ENCODE results near the gene PIK3C3.

PIK3C3 gene

DNA sequence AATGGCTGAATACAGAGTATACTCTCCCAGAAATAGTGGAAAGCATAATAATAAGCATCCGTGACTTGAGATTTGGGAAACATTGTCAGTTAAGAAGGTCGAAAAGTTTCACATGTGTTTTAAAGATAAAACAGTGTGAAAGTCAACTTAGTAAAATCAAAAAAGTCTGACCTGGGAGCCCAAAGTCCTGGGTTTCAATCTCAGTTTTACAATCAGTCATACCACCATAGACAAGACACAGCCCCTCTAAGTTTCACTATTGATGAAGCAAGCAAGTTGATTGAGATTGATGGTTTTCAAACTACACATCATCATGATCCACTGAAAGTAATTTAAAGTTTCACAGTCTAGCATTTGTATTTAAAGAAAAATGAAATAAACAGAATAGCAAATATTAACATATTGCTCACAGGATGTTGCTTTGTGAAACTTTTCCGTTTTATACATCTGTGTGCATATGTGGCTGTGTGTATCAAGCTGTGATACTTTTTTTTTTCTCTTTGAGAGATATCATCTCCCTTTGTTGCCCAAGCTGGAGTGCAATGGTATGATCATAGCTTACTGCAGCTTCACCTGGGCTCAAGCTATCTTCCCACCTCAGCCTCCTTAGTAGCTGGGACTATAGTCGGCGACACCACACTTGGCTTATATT is 71.1 kb downstream of the PIK3C3 start:
- H3K9me3 ChIP-seq (ENCODE audit: control insufficient read depth in 1 of 2, low read length in 2 of 2): no peaks in the 10 kb centered on the region

DNA sequence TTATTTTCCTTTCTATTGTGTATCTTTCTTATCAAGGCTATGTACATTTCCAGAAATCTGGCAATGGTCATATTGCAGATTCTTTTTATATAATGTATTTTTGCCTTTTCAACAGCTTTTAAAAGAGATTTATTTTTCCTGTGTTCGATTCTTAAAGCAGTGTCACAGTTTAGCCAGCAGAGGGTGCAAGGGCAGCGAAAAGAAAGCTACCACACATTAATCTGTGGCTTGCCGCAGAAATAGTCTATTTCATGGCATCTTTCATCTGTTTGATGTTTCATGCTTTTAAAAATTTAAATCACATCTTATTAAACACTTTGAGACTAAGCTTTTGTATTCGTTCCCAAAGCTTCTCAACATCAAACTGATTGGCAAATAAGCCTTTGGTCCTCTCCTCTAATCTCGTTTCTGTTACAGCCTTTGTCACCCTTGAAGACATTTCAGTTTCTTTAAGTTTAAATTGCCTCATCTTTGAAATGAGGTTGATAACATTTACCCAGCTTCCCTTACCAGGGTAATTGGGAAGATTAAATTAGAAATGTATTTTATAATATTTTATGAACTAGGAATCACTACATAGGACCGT is 73.3 kb downstream of the PIK3C3 start:
- no peak overlapping the region for H3K4me3 ChIP-seq (ENCODE audit: low read depth in 1 of 2, low read length in 2 of 2)
- H3K27ac ChIP-seq (ENCODE audit: low read length): no peak overlapping the region
- peaks cover 16 to 20% of the 10 kb centered on the region in 2 donors for H3K36me3 ChIP-seq (ENCODE audit: control insufficient read depth in 1 of 2, insufficient read depth in 2 of 2, low read length in 2 of 2)
- no peaks in the 10 kb centered on the region for H3K27me3 ChIP-seq (ENCODE audit: low read depth, low read length)
- H3K4me1 ChIP-seq (ENCODE audit: control insufficient read depth in 1 of 2, insufficient read depth in 2 of 2, low read length in 2 of 2): no peaks in the 10 kb centered on the region
- no peaks in the 10 kb centered on the region for H3K9me3 ChIP-seq (ENCODE audit: control insufficient read depth in 1 of 2, low read length in 2 of 2)

More for the DNA sequence above, 71.1 kb downstream of the PIK3C3 start:
- Histone ChIP-seq H3K36me3 (ENCODE audit: control insufficient read depth in 1 of 2, insufficient read depth in 2 of 2, low read length in 2 of 2) (peaks cover 11 to 21% of the 10 kb centered on the region in 2 donors), H3K27me3 (ENCODE audit: low read depth, low read length) (no peaks in the 10 kb centered on the region), H3K27ac (ENCODE audit: low read length) (no peak overlapping the region), H3K4me1 (ENCODE audit: control insufficient read depth in 1 of 2, insufficient read depth in 2 of 2, low read length in 2 of 2) (no peaks in the 10 kb centered on the region), H3K4me3 (ENCODE audit: low read depth in 1 of 2, low read length in 2 of 2) (no peak overlapping the region)

DNA sequence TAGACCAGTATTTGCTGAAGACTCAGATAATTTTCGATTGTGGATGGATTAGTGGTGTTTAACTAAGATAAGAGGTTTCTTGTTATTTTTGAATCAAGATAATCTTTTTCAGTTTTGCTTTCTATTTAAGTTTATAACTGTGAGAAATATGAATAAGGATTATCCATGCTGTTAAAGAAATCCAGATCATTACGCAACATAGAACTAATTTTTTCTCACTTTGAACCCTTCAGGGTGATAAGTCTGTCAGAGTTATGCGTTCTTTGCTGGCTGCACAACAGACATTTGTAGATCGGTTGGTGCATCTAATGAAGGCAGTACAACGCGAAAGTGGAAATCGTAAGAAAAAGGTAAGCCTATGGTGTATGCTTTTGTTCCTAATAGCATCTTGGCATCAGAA is 74.1 kb downstream of the PIK3C3 start:
- H3K4me3 ChIP-seq (ENCODE audit: low read depth in 1 of 2, low read length in 2 of 2): no peak overlapping the region
- no peaks in the 10 kb centered on the region for H3K9me3 ChIP-seq (ENCODE audit: control insufficient read depth in 1 of 2, low read length in 2 of 2)
- no peaks in the 10 kb centered on the region for H3K27me3 ChIP-seq (ENCODE audit: low read depth, low read length)
- H3K27ac ChIP-seq (ENCODE audit: low read length): no peak overlapping the region
- no peaks in the 10 kb centered on the region for H3K4me1 ChIP-seq (ENCODE audit: control insufficient read depth in 1 of 2, insufficient read depth in 2 of 2, low read length in 2 of 2)
- H3K36me3 ChIP-seq (ENCODE audit: control insufficient read depth in 1 of 2, insufficient read depth in 2 of 2, low read length in 2 of 2): peaks cover 22 to 25% of the 10 kb centered on the region in 2 donors

DNA sequence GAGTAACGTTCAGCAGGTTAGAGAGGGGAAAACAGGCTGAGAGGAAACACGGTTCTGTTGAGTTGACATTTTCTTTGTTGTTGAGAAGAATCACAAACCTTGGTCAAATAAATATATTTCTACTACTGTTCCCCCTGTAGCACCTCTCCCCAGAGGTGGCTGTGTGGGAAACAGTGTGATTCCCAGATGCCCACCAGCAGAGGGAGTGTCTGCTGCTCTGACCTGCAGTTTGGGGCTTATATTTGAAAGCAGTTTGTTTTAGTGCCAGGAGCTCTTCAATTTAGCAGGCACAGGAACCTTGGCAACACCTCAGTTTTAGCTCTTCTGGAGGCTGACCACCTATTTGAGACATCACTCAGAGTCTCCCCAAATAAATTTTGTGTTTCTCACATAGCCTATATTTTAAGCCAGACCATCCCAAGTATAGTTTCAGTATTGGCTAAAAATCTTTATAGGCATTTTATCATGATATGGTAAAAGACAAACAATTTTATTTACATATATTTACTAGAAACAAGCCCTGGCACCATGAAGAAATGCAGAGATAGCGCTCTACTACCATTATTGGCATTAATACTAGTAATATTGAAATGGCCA is 75.7 kb downstream of the PIK3C3 start:
- Histone ChIP-seq H3K36me3 (ENCODE audit: control insufficient read depth in 1 of 2, insufficient read depth in 2 of 2, low read length in 2 of 2) (peaks cover 29 to 32% of the 10 kb centered on the region in 2 donors), H3K4me3 (ENCODE audit: low read depth in 1 of 2, low read length in 2 of 2) (no peak overlapping the region), H3K27me3 (ENCODE audit: low read depth, low read length) (no peaks in the 10 kb centered on the region), H3K9me3 (ENCODE audit: control insufficient read depth in 1 of 2, low read length in 2 of 2) (no peaks in the 10 kb centered on the region), H3K27ac (ENCODE audit: low read length) (no peak overlapping the region), H3K4me1 (ENCODE audit: control insufficient read depth in 1 of 2, insufficient read depth in 2 of 2, low read length in 2 of 2) (no peaks in the 10 kb centered on the region)

DNA sequence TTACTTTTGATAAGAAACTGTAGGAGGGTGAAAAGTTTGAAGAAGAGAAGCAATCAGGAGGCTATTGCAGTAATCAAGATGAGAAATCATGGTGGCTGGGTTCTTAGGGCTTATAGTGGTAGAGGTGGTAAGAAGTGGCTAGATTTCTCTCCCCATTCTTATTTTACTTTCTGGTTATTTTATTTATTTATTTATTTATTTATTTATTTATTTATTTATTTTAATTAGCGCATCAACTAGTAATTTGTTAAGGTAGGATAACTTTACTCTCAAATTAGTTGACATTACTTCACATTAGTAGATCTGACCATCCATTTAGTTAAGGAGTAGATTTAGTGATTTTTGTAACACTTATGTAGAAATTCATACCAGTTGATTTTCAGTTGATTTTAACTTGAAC is 77.4 kb downstream of the PIK3C3 start:
- H3K4me3 ChIP-seq (ENCODE audit: low read depth in 1 of 2, low read length in 2 of 2): no peak overlapping the region
- no peaks in the 10 kb centered on the region for H3K9me3 ChIP-seq (ENCODE audit: control insufficient read depth in 1 of 2, low read length in 2 of 2)
- no peaks in the 10 kb centered on the region for H3K4me1 ChIP-seq (ENCODE audit: control insufficient read depth in 1 of 2, insufficient read depth in 2 of 2, low read length in 2 of 2)
- peaks cover 33 to 41% of the 10 kb centered on the region in 2 donors for H3K36me3 ChIP-seq (ENCODE audit: control insufficient read depth in 1 of 2, insufficient read depth in 2 of 2, low read length in 2 of 2)
- H3K27me3 ChIP-seq (ENCODE audit: low read depth, low read length): no peaks in the 10 kb centered on the region
- H3K27ac ChIP-seq (ENCODE audit: low read length): no peak overlapping the region

DNA sequence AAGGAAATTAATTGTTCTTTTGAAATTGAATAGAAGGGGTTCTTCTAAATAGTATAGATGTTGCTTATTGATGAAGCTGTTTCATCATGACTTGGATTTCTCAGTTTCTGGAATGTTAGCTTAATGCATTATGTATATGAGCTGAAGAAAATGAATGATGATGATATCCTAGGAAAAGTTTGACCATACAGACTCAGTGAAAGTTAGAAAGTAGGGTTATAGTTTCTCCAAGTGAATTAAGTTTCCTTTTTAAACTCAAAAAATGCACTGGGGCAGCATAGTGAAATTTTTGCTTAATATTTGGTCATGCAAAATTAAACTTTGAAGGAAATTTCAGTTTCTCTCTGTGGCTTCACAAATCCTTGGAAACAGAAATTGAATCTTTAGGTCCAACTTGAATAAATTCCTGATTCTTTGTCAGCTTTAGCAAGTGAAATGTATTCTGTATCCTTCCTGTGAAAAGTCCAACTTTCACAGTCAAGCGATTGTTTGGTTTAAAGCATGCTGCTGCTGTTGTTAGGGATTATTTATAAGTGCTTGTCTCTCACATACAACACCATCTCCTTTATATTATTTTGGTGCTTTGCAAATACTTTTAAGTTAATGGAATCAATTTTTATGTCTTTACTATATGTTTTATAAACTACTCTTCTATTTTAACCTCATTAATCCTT is 78.2 kb downstream of the PIK3C3 start:
- Histone ChIP-seq H3K27me3 (ENCODE audit: low read depth, low read length) (no peaks in the 10 kb centered on the region), H3K36me3 (ENCODE audit: control insufficient read depth in 1 of 2, insufficient read depth in 2 of 2, low read length in 2 of 2) (peaks cover 38 to 48% of the 10 kb centered on the region in 2 donors), H3K4me1 (ENCODE audit: control insufficient read depth in 1 of 2, insufficient read depth in 2 of 2, low read length in 2 of 2) (no peaks in the 10 kb centered on the region), H3K9me3 (ENCODE audit: control insufficient read depth in 1 of 2, low read length in 2 of 2) (no peaks in the 10 kb centered on the region), H3K27ac (ENCODE audit: low read length) (no peak overlapping the region), H3K4me3 (ENCODE audit: low read depth in 1 of 2, low read length in 2 of 2) (no peak overlapping the region)

DNA sequence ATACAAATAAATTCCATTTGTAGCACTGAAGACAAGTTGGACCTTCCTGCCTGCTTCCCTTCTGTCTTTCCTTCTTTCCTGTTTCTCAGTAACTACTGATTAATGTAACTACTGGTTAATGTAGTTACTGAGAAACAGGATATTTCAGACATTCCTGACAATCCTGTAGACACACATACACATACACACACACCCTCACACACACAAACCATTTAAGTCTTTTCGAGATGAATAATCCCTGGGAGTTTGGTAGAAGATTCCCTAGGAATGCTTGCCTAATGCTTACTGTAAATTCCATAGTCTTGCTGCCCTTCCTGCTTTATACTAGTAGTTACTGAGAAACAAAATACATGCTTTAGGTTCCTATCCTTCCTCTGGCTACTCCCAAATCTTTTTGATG is 83.9 kb downstream of the PIK3C3 start:
- Histone ChIP-seq H3K9me3 (ENCODE audit: control insufficient read depth in 1 of 2, low read length in 2 of 2) (no peaks in the 10 kb centered on the region), H3K4me1 (ENCODE audit: control insufficient read depth in 1 of 2, insufficient read depth in 2 of 2, low read length in 2 of 2) (no peaks in the 10 kb centered on the region), H3K36me3 (ENCODE audit: control insufficient read depth in 1 of 2, insufficient read depth in 2 of 2, low read length in 2 of 2) (peaks cover 44 to 63% of the 10 kb centered on the region in 2 donors), H3K4me3 (ENCODE audit: low read depth in 1 of 2, low read length in 2 of 2) (no peak overlapping the region), H3K27me3 (ENCODE audit: low read depth, low read length) (no peaks in the 10 kb centered on the region), H3K27ac (ENCODE audit: low read length) (no peak overlapping the region)

DNA sequence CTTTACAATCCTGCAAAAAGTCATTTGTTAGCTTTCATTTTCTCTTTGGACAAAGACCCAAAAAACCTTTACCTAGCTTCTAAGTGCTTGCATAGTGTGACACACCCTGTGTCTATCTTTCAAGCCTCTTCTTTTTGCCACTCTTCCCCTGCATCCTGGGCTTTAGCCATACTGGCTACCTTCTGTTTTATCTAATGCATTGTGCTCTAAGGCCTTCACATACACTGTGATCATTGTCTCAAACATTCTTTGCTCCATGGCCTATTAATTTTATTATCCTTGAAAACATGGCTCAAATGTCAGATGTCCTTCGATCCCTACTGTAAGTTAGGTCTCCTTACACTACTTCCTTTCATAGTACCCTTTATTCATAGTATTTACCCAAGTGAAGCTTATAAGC is 84.4 kb downstream of the PIK3C3 start:
- Histone ChIP-seq H3K27me3 (ENCODE audit: low read depth, low read length) (no peaks in the 10 kb centered on the region), H3K4me1 (ENCODE audit: control insufficient read depth in 1 of 2, insufficient read depth in 2 of 2, low read length in 2 of 2) (no peaks in the 10 kb centered on the region), H3K4me3 (ENCODE audit: low read depth in 1 of 2, low read length in 2 of 2) (no peak overlapping the region), H3K27ac (ENCODE audit: low read length) (no peak overlapping the region), H3K36me3 (ENCODE audit: control insufficient read depth in 1 of 2, insufficient read depth in 2 of 2, low read length in 2 of 2) (peaks cover 42 to 65% of the 10 kb centered on the region in 2 donors), H3K9me3 (ENCODE audit: control insufficient read depth in 1 of 2, low read length in 2 of 2) (no peaks in the 10 kb centered on the region)

DNA sequence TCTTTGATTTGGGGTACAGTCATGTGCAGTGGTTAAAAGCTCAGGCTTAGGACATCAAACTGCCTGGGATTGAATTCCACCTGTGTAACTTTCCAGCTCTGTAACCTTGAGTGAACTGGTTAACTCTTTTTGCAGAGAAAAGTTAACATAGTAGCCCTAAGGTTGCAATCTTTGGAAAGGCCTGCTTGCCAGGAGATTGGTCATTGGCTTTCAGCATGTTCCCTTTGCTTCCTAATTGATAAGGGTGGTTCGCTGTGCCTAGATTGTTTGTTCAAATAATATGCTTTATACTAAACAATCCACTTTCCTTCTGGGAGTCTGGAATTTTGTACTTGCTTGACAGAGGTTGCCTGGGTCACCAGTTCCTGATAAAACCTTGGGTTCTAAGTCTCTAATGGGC is 86.8 kb downstream of the PIK3C3 start:
- Histone ChIP-seq H3K36me3 (ENCODE audit: control insufficient read depth in 1 of 2, insufficient read depth in 2 of 2, low read length in 2 of 2) (peaks cover 41 to 61% of the 10 kb centered on the region in 2 donors), H3K27ac (ENCODE audit: low read length) (no peak overlapping the region)

DNA sequence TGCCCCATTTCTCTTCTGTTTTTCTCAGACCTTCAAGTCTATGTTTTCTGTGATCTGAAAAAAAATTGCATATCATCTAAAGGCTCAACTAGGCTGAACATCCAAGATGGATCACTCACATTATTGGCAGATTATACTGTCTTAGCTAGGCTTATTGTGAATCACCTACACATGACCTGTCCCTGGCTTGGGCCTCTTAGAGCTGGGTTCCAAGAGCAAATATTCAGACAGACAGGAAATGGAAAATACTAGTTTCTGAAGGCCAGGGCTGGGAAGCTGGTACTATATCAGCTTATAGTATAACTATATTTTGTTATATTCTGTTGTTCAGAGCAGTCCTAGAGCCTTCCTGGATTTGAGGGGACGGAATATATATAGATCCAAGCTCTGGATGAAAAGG is 90.3 kb downstream of the PIK3C3 start:
- Histone ChIP-seq H3K36me3 (ENCODE audit: control insufficient read depth in 1 of 2, insufficient read depth in 2 of 2, low read length in 2 of 2) (peaks cover 23 to 48% of the 10 kb centered on the region in 2 donors), H3K27me3 (ENCODE audit: low read depth, low read length) (no peaks in the 10 kb centered on the region), H3K4me3 (ENCODE audit: low read depth in 1 of 2, low read length in 2 of 2) (no peak overlapping the region)

More for the DNA sequence above, 86.8 kb downstream of the PIK3C3 start:
- no peaks in the 10 kb centered on the region for H3K27me3 ChIP-seq (ENCODE audit: low read depth, low read length)
- no peaks in the 10 kb centered on the region for H3K9me3 ChIP-seq (ENCODE audit: control insufficient read depth in 1 of 2, low read length in 2 of 2)
- H3K4me1 ChIP-seq (ENCODE audit: control insufficient read depth in 1 of 2, insufficient read depth in 2 of 2, low read length in 2 of 2): no peaks in the 10 kb centered on the region
- no peak overlapping the region for H3K4me3 ChIP-seq (ENCODE audit: low read depth in 1 of 2, low read length in 2 of 2)

DNA sequence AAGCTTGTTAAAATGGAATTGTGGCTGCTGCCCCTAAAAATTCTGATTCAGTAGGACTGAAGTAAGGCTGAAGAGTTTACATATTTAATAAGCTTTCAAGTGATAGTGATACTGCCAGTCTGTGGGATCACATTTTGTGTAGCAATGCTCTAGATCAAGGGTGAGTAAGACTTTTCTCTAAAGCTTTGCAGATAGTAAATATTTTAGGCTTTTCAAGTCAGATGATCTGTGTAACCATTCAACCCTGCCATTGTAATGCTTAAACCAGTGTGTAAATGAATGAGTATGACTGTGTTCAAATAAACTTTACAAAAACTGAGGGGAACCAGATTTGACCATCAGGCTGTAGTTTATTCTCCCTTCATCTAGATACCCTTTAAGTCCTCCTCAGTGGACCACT is 92.7 kb downstream of the PIK3C3 start:
- no peaks in the 10 kb centered on the region for H3K4me1 ChIP-seq (ENCODE audit: control insufficient read depth in 1 of 2, insufficient read depth in 2 of 2, low read length in 2 of 2)
- no peak overlapping the region for H3K27ac ChIP-seq (ENCODE audit: low read length)
- no peak overlapping the region for H3K4me3 ChIP-seq (ENCODE audit: low read depth in 1 of 2, low read length in 2 of 2)
- H3K9me3 ChIP-seq (ENCODE audit: control insufficient read depth in 1 of 2, low read length in 2 of 2): no peaks in the 10 kb centered on the region
- H3K36me3 ChIP-seq (ENCODE audit: control insufficient read depth in 1 of 2, insufficient read depth in 2 of 2, low read length in 2 of 2): peaks cover 18 to 36% of the 10 kb centered on the region in 2 donors
- no peaks in the 10 kb centered on the region for H3K27me3 ChIP-seq (ENCODE audit: low read depth, low read length)

More for the DNA sequence above, 90.3 kb downstream of the PIK3C3 start:
- no peak overlapping the region for H3K27ac ChIP-seq (ENCODE audit: low read length)
- H3K9me3 ChIP-seq (ENCODE audit: control insufficient read depth in 1 of 2, low read length in 2 of 2): no peaks in the 10 kb centered on the region
- no peaks in the 10 kb centered on the region for H3K4me1 ChIP-seq (ENCODE audit: control insufficient read depth in 1 of 2, insufficient read depth in 2 of 2, low read length in 2 of 2)

Data from muscle layer of duodenum (tissue), 2 donors.